Naive thymus-derived CD4-positive, alpha-beta T cell (primary cell): ENCODE data around the gene AKAP13. TPM values are rescaled to one million over a fixed set of nuclear protein-coding genes. Genes with fewer than 3 reads are reported as not detected.

Experiments
- ATAC-seq: fragments of 150-1000 bp; cut with Tn5 transposase; 2 replicates; pipeline ENCODE4 v1.10.0; 2021; ENCODE audit warnings: mild to moderate bottlenecking, moderate library complexity
- CTCF ChIA-PET: fragments of 350-600 bp; sonication (Branson Sonifier 250); formaldehyde crosslinking; loops from one replicate; lab custom pipeline; 2021; ENCODE audit warnings: antibody characterized with exemption; lab: Charles Lee
- POLR2A ChIA-PET: fragments of 350-600 bp; sonication (Branson Sonifier 250); formaldehyde crosslinking; loops from one replicate; lab custom pipeline; 2021; ENCODE audit warnings: antibody characterized with exemption, inconsistent platforms; lab: Charles Lee
- DNase-seq, 9 donors: peaks; one replicate each; pipeline versions ENCODE4 v3.0.0 to v3.0.0-alpha.2; 2020 to 2022; ENCODE audit warnings: mixed read lengths in 1 of 9
- H3K27ac ChIP-seq: one replicate; pipeline ENCODE4 v1.7.0; 2013; ENCODE audit warnings: mild to moderate bottlenecking, low read depth, low read length, moderate library complexity
- H3K27me3 ChIP-seq, 2 donors: one replicate each; pipeline ENCODE4 v1.7.0; 2013; ENCODE audit warnings: low read length in 2 of 2, mild to moderate bottlenecking in 2 of 2, moderate library complexity in 2 of 2; ENCODE audit not compliant: control insufficient read depth in 2 of 2, insufficient read depth in 2 of 2
- H3K36me3 ChIP-seq, 3 experiments: 1 replicate in 2 of 3; 2 replicates in 1 of 3; pipeline ENCODE4 v1.7.0; 2013; ENCODE audit warnings: low read length in 3 of 3, mild to moderate bottlenecking in 3 of 3, moderate library complexity in 1 of 3; ENCODE audit not compliant: insufficient read depth in 3 of 3, control insufficient read depth in 2 of 3
- H3K4me1 ChIP-seq, 2 donors: one replicate each; pipeline ENCODE4 v1.7.0; 2013; ENCODE audit warnings: low read length in 2 of 2, mild to moderate bottlenecking in 2 of 2, moderate library complexity in 1 of 2; ENCODE audit not compliant: control insufficient read depth in 2 of 2, insufficient read depth in 2 of 2
- H3K4me3 ChIP-seq: 2 replicates; pipeline ENCODE4 v1.7.0; 2013; ENCODE audit warnings: mild to moderate bottlenecking, low read length
- H3K9me3 ChIP-seq, 3 experiments: 1 replicate in 2 of 3; 2 replicates in 1 of 3; pipeline ENCODE4 v1.7.0; 2013; ENCODE audit warnings: low read length in 3 of 3; ENCODE audit not compliant: control insufficient read depth in 2 of 3
- H3K27ac Mint-ChIP-seq, 9 donors: one replicate each; pipeline ENCODE4 v1.8.0; 2020 to 2022; ENCODE audit warnings: mixed read lengths in 9 of 9, mild to moderate bottlenecking in 8 of 9, moderate library complexity in 5 of 9, inconsistent platforms in 2 of 9
- H3K27me3 Mint-ChIP-seq, 5 donors: one replicate each; pipeline ENCODE4 v1.8.0; 2021 to 2022; ENCODE audit warnings: mixed read lengths in 5 of 5, mild to moderate bottlenecking in 1 of 5
- H3K36me3 Mint-ChIP-seq, 5 donors: one replicate each; pipeline ENCODE4 v1.8.0; 2020 to 2022; ENCODE audit warnings: mixed read lengths in 5 of 5, mild to moderate bottlenecking in 3 of 5, inconsistent platforms in 1 of 5
- H3K4me1 Mint-ChIP-seq, 7 donors: one replicate each; pipeline ENCODE4 v1.8.0; 2020 to 2022; ENCODE audit warnings: mixed read lengths in 7 of 7, mild to moderate bottlenecking in 3 of 7, inconsistent platforms in 1 of 7
- H3K4me3 Mint-ChIP-seq, 10 donors: one replicate each; pipeline ENCODE4 v1.8.0; 2020 to 2022; ENCODE audit warnings: mild to moderate bottlenecking in 10 of 10, mixed read lengths in 10 of 10, moderate library complexity in 6 of 10, inconsistent platforms in 2 of 10
- H3K9me3 Mint-ChIP-seq, 11 donors: one replicate each; pipeline ENCODE4 v1.8.0; 2020 to 2022; ENCODE audit warnings: mixed read lengths in 11 of 11, mild to moderate bottlenecking in 4 of 11, inconsistent platforms in 1 of 11, moderate library complexity in 1 of 11
- intact Hi-C, 2 donors: fragments of 100-400 bp; cut with micrococcal nuclease; formaldehyde crosslinking; loops; one replicate each; pipeline ENCODE4 v1.15.1; 2023
- polyA plus RNA-seq, 2 donors: library from polyadenylated mRNA; unstranded; fragments of 300-500 nt; fragmentation: Illumina TruSeq; gene quantifications; one replicate each; pipeline ENCODE4 v1.2.3, GENCODE V29; 2021
- total RNA-seq, 6 experiments: library from RNA in 5 of 6; stranded (reverse) in 5 of 6; gene quantifications; 1 replicate in 5 of 6; 2 replicates in 1 of 6; pipeline ENCODE4 v1.2.3 and lab custom pipeline; 2021 to 2026

The AKAP13 gene
- total and polyA plus RNA-seq, 7 experiments from 2014 or later, result 108 to 400 (median 231) TPM

DNA sequence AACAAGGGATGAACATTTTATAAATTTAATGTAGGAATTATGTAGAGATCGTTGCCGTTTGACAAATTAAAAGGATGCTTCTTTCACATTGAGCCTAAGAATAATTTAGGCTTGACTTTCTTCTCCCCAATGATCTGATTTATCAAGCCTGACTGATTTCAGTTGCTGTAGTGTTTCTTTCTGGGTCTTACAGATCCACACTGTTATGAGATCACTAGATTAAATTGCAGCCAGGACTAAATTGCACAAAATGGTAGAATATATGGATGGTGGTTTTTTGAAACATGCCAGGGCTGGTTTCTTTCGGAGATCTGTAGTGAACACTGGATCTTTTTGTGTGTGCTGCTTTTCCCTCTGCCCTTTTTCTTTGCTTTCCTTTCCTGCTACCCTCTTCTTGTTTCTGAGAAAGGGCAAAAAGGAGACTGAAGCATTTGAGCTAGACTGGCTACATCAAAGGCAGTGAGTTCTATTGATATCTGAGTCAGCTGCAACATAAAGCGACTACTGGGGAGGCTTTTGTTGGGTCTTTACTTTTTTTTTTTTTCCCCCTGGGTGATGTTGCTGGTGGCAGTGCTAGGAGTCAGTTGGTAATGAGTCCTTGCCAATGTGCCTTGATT, 83.0 kb downstream of the AKAP13 start:
- peaks cover 35 to 70% (median 64%) of the 10 kb centered on the region in 7 donors for H3K4me1 Mint-ChIP-seq
- no peak for ATAC-seq
- Histone ChIP-seq H3K36me3 (no peaks in the 10 kb centered on the region), H3K27ac (no peak overlapping the region), H3K4me1 (peaks cover 0 to 6% of the 10 kb centered on the region in 2 donors), H3K27me3 (no peaks in the 10 kb centered on the region), H3K4me3 (no peak overlapping the region), H3K9me3 (no peaks in the 10 kb centered on the region)
- CTCF ChIA-PET, result no interaction called here
- H3K9me3 Mint-ChIP-seq, result peaks cover 0 to 4% (median 0%) of the 10 kb centered on the region in 11 donors
- peak overlapping the region in 4 of 9 donors; percentile 7 to 37 (median 24) for H3K27ac Mint-ChIP-seq
- POLR2A ChIA-PET, result no interaction called here
- H3K4me3 Mint-ChIP-seq, result peak overlapping the region in 3 of 10 donors; percentile 0 to 8 (median 4)
- intact Hi-C loops, result loop anchor here in 1 of 2 donors (5.0 kb wide), 1 partner anchor 81 kb away; the partner anchor contains the start of gene AKAP13
- no peak for DNase-seq
- H3K27me3 Mint-ChIP-seq, result no peaks in the 10 kb centered on the region
- H3K36me3 Mint-ChIP-seq, result peaks cover 0 to 16% (median 8%) of the 10 kb centered on the region in 5 donors

DNA sequence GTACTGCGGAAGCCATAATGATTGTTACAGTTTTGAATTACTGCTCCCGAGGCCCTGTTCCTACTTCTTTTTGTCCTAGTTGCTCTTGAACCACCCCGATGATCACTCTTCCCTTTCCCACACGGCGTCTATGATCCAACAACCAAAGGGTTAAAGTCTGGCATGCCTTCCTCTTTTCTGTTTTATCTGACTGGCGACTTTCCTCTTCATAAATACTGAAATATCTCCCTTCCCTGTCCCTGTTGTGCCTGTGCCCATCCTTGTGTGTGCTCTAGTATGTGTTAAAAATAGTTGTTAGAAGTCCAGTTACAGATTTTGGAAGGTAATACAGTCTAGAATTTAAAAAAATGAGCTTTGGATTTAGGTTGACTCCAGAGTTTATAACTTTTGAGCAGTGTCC, 83.6 kb downstream of the AKAP13 start:
- Mint-ChIP-seq H3K4me3 (peak overlapping the region in 2 of 10 donors; percentile 1 to 5), H3K27ac (peak overlapping the region in 2 of 9 donors; percentile 22 to 37), H3K36me3 (peaks cover 0 to 16% (median 8%) of the 10 kb centered on the region in 5 donors), H3K9me3 (peaks cover 0 to 4% (median 0%) of the 10 kb centered on the region in 11 donors), H3K4me1 (peaks cover 32 to 68% (median 59%) of the 10 kb centered on the region in 7 donors), H3K27me3 (no peaks in the 10 kb centered on the region)
- Histone ChIP-seq H3K27me3 (no peaks in the 10 kb centered on the region), H3K36me3 (no peaks in the 10 kb centered on the region), H3K9me3 (no peaks in the 10 kb centered on the region), H3K4me3 (no peak overlapping the region), H3K4me1 (peaks cover 0 to 6% of the 10 kb centered on the region in 2 donors), H3K27ac (no peak overlapping the region)
- ChIA-PET POLR2A (no interaction called here), CTCF (no interaction called here)
- intact Hi-C loops, result loop anchor here in 1 of 2 donors (5.0 kb wide), 1 partner anchor 82 kb away; the partner anchor contains the start of gene AKAP13
- DNase-seq (no peak), ATAC-seq (no peak)

DNA sequence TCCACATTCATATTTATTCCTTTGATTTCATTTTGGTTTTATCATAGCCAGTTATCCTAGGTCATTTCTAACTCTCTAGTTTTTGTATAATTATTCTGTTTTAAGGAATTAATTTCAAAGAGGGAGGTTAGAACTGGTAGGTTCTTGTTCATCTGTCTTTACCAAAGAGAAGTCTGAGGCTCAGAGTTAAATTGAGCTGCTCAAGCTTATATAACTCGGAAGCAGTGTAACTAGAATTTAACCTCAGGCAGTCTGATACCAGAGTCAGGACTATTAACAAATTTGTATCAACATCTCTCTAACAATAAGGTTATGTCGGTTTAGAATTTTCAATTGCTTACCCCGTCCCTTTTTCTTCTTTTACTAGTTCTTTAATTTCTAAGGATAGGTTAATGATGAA, 84.1 kb downstream of the AKAP13 start:
- Mint-ChIP-seq H3K27me3 (no peaks in the 10 kb centered on the region), H3K36me3 (peaks cover 0 to 16% (median 8%) of the 10 kb centered on the region in 5 donors), H3K27ac (peak overlapping the region in 1 of 9 donors; percentile 37), H3K9me3 (peaks cover 0 to 4% (median 0%) of the 10 kb centered on the region in 11 donors), H3K4me3 (no peak overlapping the region), H3K4me1 (peaks cover 31 to 69% (median 58%) of the 10 kb centered on the region in 7 donors)
- H3K27ac ChIP-seq, result no peak overlapping the region
- no peaks in the 10 kb centered on the region for H3K36me3 ChIP-seq
- no peak overlapping the region for H3K4me3 ChIP-seq
- no peaks in the 10 kb centered on the region for H3K9me3 ChIP-seq
- ATAC-seq, result no peak
- DNase-seq, result no peak
- ChIA-PET CTCF (no interaction called here), POLR2A (no interaction called here)
- peaks cover 0 to 6% of the 10 kb centered on the region in 2 donors for H3K4me1 ChIP-seq
- intact Hi-C loops, result loop anchor here in 1 of 2 donors (5.0 kb wide), 1 partner anchor 82 kb away; the partner anchor contains the start of gene AKAP13
- no peaks in the 10 kb centered on the region for H3K27me3 ChIP-seq

DNA sequence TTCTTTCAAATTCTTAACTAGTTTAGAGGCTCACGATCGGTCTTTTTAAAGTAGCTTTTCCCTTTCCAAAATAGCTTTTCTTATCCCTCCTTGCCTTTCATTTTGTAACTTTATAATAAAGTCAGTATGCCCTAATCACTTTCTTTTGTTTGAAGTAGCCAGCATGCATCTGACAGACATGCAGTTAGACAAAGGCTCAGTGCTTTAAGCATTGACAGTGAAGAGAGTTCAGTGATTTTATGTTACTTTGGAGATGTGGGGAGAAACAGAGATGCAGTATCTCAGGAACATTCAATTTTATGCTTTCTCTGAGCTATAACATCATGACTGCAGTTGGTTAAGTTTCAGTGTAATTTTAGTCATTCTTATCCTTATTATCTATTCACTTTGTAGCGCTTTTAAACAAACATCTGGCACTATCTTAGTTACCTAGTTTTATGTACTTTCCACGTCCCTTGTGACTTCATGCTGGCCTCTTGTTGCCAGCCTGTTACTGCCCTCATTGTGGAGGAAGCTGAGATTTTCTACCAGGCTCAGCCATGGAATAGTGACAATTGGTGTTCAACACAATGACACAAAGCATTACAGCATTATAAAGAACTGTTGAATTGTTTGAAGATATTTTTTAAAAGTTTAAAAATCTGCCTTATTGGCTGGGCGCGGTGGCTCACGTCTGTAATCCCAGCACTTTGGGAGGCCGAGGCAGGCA, 90.3 kb downstream of the AKAP13 start:
- H3K27ac ChIP-seq, result no peak overlapping the region
- peaks cover 0 to 4% (median 0%) of the 10 kb centered on the region in 11 donors for H3K9me3 Mint-ChIP-seq
- POLR2A ChIA-PET, result no interaction called here
- no peak overlapping the region for H3K4me3 Mint-ChIP-seq
- H3K27me3 Mint-ChIP-seq, result no peaks in the 10 kb centered on the region
- no peak overlapping the region for H3K4me3 ChIP-seq
- peak overlapping the region in 1 of 9 donors; percentile 63 for H3K27ac Mint-ChIP-seq
- DNase-seq (no peak), ATAC-seq (no peak)
- H3K36me3 Mint-ChIP-seq, result peaks cover 0 to 2% (median 0%) of the 10 kb centered on the region in 5 donors
- no peaks in the 10 kb centered on the region for H3K36me3 ChIP-seq
- H3K9me3 ChIP-seq, result no peaks in the 10 kb centered on the region
- H3K27me3 ChIP-seq, result no peaks in the 10 kb centered on the region
- intact Hi-C loops, result no loop called here
- peaks cover 0 to 22% of the 10 kb centered on the region in 2 donors for H3K4me1 ChIP-seq
- peaks cover 25 to 84% (median 72%) of the 10 kb centered on the region in 7 donors for H3K4me1 Mint-ChIP-seq
- CTCF ChIA-PET, result interaction anchor here (0.7 to 1.0 kb wide), 2 partner anchors 174 to 181 kb away, joined by 3 to 4 read pairs; no protein-coding TSS in a partner anchor

DNA sequence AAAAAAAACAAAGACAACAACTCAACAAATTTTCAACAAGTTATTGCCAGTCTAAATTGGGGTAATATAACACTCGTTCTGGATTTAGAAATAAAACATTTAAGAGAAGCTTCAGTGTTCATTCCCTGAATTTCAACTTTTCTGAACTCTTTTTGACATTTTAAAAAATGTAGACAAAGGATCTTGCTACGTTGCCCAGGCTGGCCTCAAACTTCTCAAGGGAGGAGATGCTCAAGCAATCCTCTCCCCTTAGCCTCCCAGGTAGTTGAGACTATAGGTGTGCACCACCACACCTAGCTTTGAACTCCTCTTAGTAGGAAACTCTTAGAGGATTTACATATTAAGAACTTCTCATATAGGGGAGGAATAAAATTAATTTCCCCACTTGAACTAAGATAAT, 91.9 kb downstream of the AKAP13 start:
- Histone ChIP-seq H3K9me3 (no peaks in the 10 kb centered on the region), H3K4me3 (no peak overlapping the region), H3K4me1 (peaks cover 0 to 24% of the 10 kb centered on the region in 2 donors), H3K27me3 (no peaks in the 10 kb centered on the region), H3K27ac (no peak overlapping the region), H3K36me3 (no peaks in the 10 kb centered on the region)
- CTCF ChIA-PET, result interaction anchor here (0.6 to 1.1 kb wide), 4 partner anchors 12 to 121 kb away, joined by 3 to 4 read pairs (median 4); no protein-coding TSS in a partner anchor
- no peaks in the 10 kb centered on the region for H3K27me3 Mint-ChIP-seq
- ATAC-seq (no peak), DNase-seq (no peak)
- H3K9me3 Mint-ChIP-seq, result no peaks in the 10 kb centered on the region
- POLR2A ChIA-PET, result no interaction called here
- peak overlapping the region in 2 of 9 donors; percentile 14 to 16 for H3K27ac Mint-ChIP-seq
- H3K4me3 Mint-ChIP-seq, result no peak overlapping the region
- intact Hi-C loops, result no loop called here
- H3K36me3 Mint-ChIP-seq, result no peaks in the 10 kb centered on the region
- peaks cover 37 to 92% (median 82%) of the 10 kb centered on the region in 7 donors for H3K4me1 Mint-ChIP-seq

DNA sequence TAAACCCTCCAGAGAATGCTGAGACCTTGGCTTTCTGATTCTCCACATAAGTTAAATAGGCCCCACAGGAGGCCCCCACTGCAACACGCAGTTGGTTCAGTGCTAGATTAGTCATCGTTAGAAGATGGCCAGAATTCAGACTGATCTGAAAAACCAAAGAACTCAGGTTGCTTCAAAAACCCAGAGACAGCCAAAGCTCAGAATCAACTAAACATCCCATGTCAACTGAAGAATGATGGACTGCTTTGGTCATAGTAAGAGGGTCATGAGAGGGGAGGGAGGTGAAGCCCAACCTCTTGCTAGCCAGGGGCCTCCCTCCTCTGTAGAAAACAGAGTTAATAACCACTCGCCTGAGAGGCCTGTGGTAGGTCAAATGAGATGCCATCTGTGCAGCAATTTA, 93.1 kb downstream of the AKAP13 start:
- Histone ChIP-seq H3K9me3 (no peaks in the 10 kb centered on the region), H3K4me3 (no peak overlapping the region), H3K36me3 (no peaks in the 10 kb centered on the region), H3K27me3 (no peaks in the 10 kb centered on the region), H3K4me1 (peaks cover 0 to 24% of the 10 kb centered on the region in 2 donors), H3K27ac (no peak overlapping the region)
- H3K4me3 Mint-ChIP-seq, result peak overlapping the region in 1 of 10 donors; percentile 27
- H3K27me3 Mint-ChIP-seq, result no peaks in the 10 kb centered on the region
- H3K9me3 Mint-ChIP-seq, result no peaks in the 10 kb centered on the region
- peak overlapping the region in 7 of 9 donors; percentile 15 to 59 (median 32) for H3K27ac Mint-ChIP-seq
- peaks cover 0 to 4% (median 3%) of the 10 kb centered on the region in 5 donors for H3K36me3 Mint-ChIP-seq
- DNase-seq (no peak), ATAC-seq (no peak)
- POLR2A ChIA-PET, result no interaction called here
- intact Hi-C loops, result no loop called here
- CTCF ChIA-PET, result no interaction called here
- H3K4me1 Mint-ChIP-seq, result peaks cover 41 to 91% (median 81%) of the 10 kb centered on the region in 7 donors
